ENCODE results near the gene SHC3. TPM values are rescaled to one million over a fixed set of nuclear protein-coding genes. Genes with fewer than 3 reads are reported as not detected.

Gene SHC3
- total RNA-seq, 1 donor from 2014 or later: 0.96 TPM

DNA sequence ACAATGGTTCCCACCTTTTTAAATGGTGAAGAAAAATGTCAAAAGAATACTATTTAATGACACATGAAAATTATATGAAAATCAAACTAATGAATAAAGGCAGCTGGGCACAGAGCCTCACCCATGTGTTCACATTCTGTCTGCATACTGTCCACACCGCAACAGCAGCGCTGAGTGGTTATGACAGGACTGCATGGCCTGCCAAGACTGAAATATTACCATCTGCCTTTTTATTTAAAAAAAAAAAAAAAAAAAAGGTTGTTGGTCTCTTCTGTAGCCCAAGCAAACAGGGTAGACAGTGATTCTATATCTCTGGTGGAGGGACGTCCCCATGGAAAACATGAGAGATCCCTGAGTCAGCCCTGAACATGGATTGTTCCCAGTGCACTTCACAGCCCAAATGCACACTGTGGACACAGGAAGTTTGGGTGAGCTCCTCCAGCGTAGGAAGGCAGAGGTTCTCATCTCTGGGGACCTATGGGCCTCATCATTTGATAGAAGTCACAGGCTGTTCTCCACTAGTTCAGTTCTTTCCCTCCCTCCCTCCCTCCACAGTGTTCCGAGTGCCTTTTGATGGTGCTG, 44.9 kb upstream of the SHC3 start:
- Histone ChIP-seq H3K4me1 (peaks cover 7% of the 10 kb centered on the region), H3K27ac (replicated peaks) (no peak overlapping the region), H3K27me3 (ENCODE audit: low read depth) (no peaks in the 10 kb centered on the region), H3K4me3 (no peak overlapping the region), H3K9me3 (replicated peaks) (no peaks in the 10 kb centered on the region), H3K36me3 (no peaks in the 10 kb centered on the region)
- intact Hi-C loops (cut with micrococcal nuclease): no loop called here
- no peak for DNase-seq
- no peak for TF ChIP-seq CTCF (IDR thresholded peaks at IDR 0.05; ENCODE audit: borderline replicate concordance)

GRCh38 chr9:89219637-89220036, 41.0 kb upstream of the SHC3 start:
- Histone ChIP-seq H3K4me1 (no peaks in the 10 kb centered on the region), H3K4me3 (no peak overlapping the region), H3K27me3 (ENCODE audit: low read depth) (no peaks in the 10 kb centered on the region), H3K36me3 (no peaks in the 10 kb centered on the region), H3K27ac (replicated peaks) (no peak overlapping the region), H3K9me3 (replicated peaks) (no peaks in the 10 kb centered on the region)
- TF ChIP-seq CTCF (IDR thresholded peaks at IDR 0.05; ENCODE audit: borderline replicate concordance): no peak
- intact Hi-C loops (cut with micrococcal nuclease): no loop called here
- no peak for DNase-seq

- H3K36me3 ChIP-seq: no peaks in the 10 kb centered on the region
- H3K4me1 ChIP-seq: no peaks in the 10 kb centered on the region
- no peak overlapping the region for H3K4me3 ChIP-seq
- no peak for TF ChIP-seq CTCF (IDR thresholded peaks at IDR 0.05; ENCODE audit: borderline replicate concordance)
- H3K27ac ChIP-seq (replicated peaks): no peak overlapping the region
- no peak for DNase-seq
- H3K27me3 ChIP-seq (ENCODE audit: low read depth): no peaks in the 10 kb centered on the region
- intact Hi-C loops (cut with micrococcal nuclease): no loop called here
- H3K9me3 ChIP-seq (replicated peaks): no peaks in the 10 kb centered on the region
Measured at GRCh38 chr9:89218040-89218928, 39.7 kb upstream of the SHC3 start.

GRCh38 chr9:89215342-89215741, 36.7 kb upstream of the SHC3 start:
- TF ChIP-seq CTCF (IDR thresholded peaks at IDR 0.05; ENCODE audit: borderline replicate concordance): no peak

DNA sequence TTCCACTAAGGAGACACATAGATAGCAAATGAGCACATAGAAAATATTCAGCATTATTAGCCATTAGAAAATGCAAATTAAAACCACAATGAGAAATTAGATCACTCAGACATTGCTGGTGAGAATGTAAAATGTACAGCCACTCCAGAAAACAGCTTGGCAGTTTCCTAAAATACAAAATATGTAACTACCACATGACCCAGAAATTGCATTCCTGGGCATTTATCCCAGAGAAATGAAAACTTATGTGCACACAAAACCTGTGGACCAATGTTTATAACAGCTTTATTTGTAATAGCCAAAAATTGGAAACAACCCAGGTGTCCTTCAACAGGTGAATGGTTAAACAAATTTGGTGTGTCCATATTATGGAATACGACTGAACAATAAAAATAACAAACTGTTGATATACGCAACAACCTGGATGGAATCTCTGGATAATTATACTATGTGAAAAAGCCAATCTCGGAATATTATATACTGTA, 34.8 kb upstream of the SHC3 start:
- intact Hi-C loops (cut with micrococcal nuclease): no loop called here
- TF ChIP-seq CTCF (IDR thresholded peaks at IDR 0.05; ENCODE audit: borderline replicate concordance): no peak
- no peak for DNase-seq

More at GRCh38 chr9:89215342-89215741, 36.7 kb upstream of the SHC3 start:
- intact Hi-C loops (cut with micrococcal nuclease): no loop called here
- no peaks in the 10 kb centered on the region for H3K27me3 ChIP-seq (ENCODE audit: low read depth)
- H3K36me3 ChIP-seq: no peaks in the 10 kb centered on the region
- H3K4me3 ChIP-seq: no peak overlapping the region
- no peak for DNase-seq
- no peaks in the 10 kb centered on the region for H3K4me1 ChIP-seq
- no peak overlapping the region for H3K27ac ChIP-seq (replicated peaks)
- peaks cover 12% of the 10 kb centered on the region for H3K9me3 ChIP-seq (replicated peaks)

More for the DNA sequence above, 34.8 kb upstream of the SHC3 start:
- Histone ChIP-seq H3K27me3 (ENCODE audit: low read depth) (no peaks in the 10 kb centered on the region), H3K4me1 (no peaks in the 10 kb centered on the region), H3K27ac (replicated peaks) (no peak overlapping the region), H3K9me3 (replicated peaks) (peaks cover 12% of the 10 kb centered on the region), H3K4me3 (no peak overlapping the region), H3K36me3 (no peaks in the 10 kb centered on the region)
